ENCODE data around the gene PRPF38B. TPM values are rescaled to one million over a fixed set of nuclear protein-coding genes. Genes with fewer than 3 reads are reported as not detected.

The PRPF38B gene
- total and polyA plus RNA-seq, 9 of the 15 experiments (the other 6 are each of a cell fraction or from before 2014, with no cell fraction given), result 25.3 to 85.5 (median 66.4) TPM

DNA sequence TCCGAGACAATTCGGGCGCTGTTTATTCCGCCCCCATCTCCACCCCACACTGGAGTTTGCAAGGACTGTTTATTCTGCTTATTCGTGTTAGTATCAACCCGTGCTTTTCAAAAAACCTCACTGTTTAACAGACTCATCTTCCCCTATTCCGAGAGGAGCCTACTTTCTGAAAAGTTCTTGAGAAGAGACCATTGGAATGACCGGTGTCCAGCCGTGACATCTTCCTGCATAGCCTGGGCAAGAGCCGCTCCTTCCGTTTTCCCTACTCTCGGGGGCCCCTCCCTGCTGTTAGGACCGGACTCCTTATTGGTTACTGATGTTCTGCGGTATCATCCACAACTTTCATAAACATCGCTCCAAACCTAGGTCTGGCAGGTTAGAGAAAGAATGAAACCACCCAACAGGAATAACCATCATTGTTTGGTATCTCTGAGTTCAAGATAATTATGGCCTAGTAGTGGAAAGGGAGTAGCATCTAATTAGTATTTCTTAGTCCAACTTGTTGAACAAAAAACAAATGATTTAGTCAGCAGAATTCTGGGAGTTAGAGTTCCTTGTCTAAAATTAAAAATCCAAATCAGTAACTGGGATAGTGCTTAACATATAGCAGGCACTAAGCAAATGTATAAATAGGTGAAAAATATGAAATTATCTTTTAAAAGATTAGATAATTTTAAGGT lies 55.2 kb downstream of the PRPF38B start (continued):
- TF ChIP-seq NKRF (IDR thresholded peaks at IDR 0.05; ENCODE audit: borderline replicate concordance) (no peak), ZFP30 (CRISPR knock-in tag; IDR thresholded peaks at IDR 0.05; ENCODE audit: borderline replicate concordance) (no peak), ZNF277 (CRISPR knock-in tag; IDR thresholded peaks at IDR 0.05; ENCODE audit: borderline replicate concordance) (no peak), MTA2 (IDR thresholded peaks at IDR 0.05; ENCODE audit: low read depth) (no peak), ELF1 (tag; IDR thresholded peaks at IDR 0.05) (peak; percentile 71; the same call in 1 of the 2 replicates), SMARCA4 (IDR thresholded peaks at IDR 0.05) (no peak), CCAR2 (IDR thresholded peaks at IDR 0.05; ENCODE audit: low read depth, low read length) (no peak), HLTF (IDR thresholded peaks at IDR 0.05) (no peak), FOXJ2 (tag; IDR thresholded peaks at IDR 0.05) (no peak), ZNF324 (CRISPR knock-in tag; IDR thresholded peaks at IDR 0.05) (no peak), MBD2 (IDR thresholded peaks at IDR 0.05; ENCODE audit: borderline replicate concordance, low read depth) (no peak), SRSF7 (optimal IDR thresholded peaks at IDR 0.05; ENCODE audit: low read depth, low read length) (no peak), ZNF121 (CRISPR knock-in tag; conservative IDR thresholded peaks at IDR 0.05) (no peak), NCOA1 (IDR thresholded peaks at IDR 0.05; ENCODE audit: low read depth) (no peak), ZNF316 (IDR thresholded peaks at IDR 0.05) (peak; percentile 95), SP2 (IDR thresholded peaks at IDR 0.05; ENCODE audit: extremely low read depth, low read depth, low read length, poor library complexity, severe bottlenecking) (no peak), SLC30A9 (CRISPR knock-in tag; IDR thresholded peaks at IDR 0.05) (no peak), ZNF444 (CRISPR knock-in tag; IDR thresholded peaks at IDR 0.05) (no peak), RBM39 (optimal IDR thresholded peaks at IDR 0.05; ENCODE audit: low read depth, low read length) (no peak), BCL6 (CRISPR knock-in tag; IDR thresholded peaks at IDR 0.05) (no peak), SMARCC2 (IDR thresholded peaks at IDR 0.05; ENCODE audit: low read depth) (no peak)
- TF ChIP-seq, protein P1, sequence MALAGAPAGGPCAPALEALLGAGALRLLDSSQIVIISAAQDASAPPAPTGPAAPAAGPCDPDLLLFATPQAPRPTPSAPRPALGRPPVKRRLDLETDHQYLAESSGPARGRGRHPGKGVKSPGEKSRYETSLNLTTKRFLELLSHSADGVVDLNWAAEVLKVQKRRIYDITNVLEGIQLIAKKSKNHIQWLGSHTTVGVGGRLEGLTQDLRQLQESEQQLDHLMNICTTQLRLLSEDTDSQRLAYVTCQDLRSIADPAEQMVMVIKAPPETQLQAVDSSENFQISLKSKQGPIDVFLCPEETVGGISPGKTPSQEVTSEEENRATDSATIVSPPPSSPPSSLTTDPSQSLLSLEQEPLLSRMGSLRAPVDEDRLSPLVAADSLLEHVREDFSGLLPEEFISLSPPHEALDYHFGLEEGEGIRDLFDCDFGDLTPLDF (CRISPR knock-in tag; IDR thresholded peaks at IDR 0.05), result no peak
- TF ChIP-seq, protein P2, sequence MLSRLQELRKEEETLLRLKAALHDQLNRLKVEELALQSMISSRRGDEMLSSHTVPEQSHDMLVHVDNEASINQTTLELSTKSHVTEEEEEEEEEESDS (CRISPR knock-in tag; IDR thresholded peaks at IDR 0.05), result no peak
- TF ChIP-seq, protein P3, sequence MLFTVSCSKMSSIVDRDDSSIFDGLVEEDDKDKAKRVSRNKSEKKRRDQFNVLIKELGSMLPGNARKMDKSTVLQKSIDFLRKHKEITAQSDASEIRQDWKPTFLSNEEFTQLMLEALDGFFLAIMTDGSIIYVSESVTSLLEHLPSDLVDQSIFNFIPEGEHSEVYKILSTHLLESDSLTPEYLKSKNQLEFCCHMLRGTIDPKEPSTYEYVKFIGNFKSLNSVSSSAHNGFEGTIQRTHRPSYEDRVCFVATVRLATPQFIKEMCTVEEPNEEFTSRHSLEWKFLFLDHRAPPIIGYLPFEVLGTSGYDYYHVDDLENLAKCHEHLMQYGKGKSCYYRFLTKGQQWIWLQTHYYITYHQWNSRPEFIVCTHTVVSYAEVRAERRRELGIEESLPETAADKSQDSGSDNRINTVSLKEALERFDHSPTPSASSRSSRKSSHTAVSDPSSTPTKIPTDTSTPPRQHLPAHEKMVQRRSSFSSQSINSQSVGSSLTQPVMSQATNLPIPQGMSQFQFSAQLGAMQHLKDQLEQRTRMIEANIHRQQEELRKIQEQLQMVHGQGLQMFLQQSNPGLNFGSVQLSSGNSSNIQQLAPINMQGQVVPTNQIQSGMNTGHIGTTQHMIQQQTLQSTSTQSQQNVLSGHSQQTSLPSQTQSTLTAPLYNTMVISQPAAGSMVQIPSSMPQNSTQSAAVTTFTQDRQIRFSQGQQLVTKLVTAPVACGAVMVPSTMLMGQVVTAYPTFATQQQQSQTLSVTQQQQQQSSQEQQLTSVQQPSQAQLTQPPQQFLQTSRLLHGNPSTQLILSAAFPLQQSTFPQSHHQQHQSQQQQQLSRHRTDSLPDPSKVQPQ (CRISPR knock-in tag; IDR thresholded peaks at IDR 0.05; ENCODE audit: borderline replicate concordance), result no peak

Data from K562 (cell line).